HepG2 (cell line): Measurements from ENCODE around the gene DAG1. TPM values are rescaled to one million over a fixed set of nuclear protein-coding genes. Genes with fewer than 3 reads are reported as not detected.
A peak's percentile ranks its signal among the peaks of the same experiment; 100 is the strongest.

Source experiments
- FOXK2 ChIP-seq: fragments of 450-650 bp; IDR thresholded peaks from 2 replicates; pipeline ENCODE4 v1.6.1; 2016
- HMG20B ChIP-seq: conservative IDR thresholded peaks from 2 replicates; pipeline ENCODE4 v1.6.1; 2016; ENCODE audit warnings: missing genetic modification reagents, missing compliant biosample characterization
- MAFF ChIP-seq: IDR thresholded peaks from 2 replicates; pipeline ENCODE4 v1.6.1; 2011; ENCODE audit warnings: low read depth, low read length, improper control_type of control experiment
- MED1 ChIP-seq: sonication (generic); formaldehyde crosslinking; IDR thresholded peaks from 2 replicates; pipeline ENCODE4 v1.4.0; 2020; ENCODE audit warnings: missing genetic modification reagents
- MXD4 ChIP-seq: IDR thresholded peaks from 2 replicates; pipeline ENCODE4 v1.6.1; 2016; ENCODE audit warnings: mild to moderate bottlenecking, missing biosample characterization, missing genetic modification reagents
- MZF1 ChIP-seq: sonication (generic); formaldehyde crosslinking; IDR thresholded peaks from 2 replicates; pipeline ENCODE4 v1.8.1; 2023; ENCODE audit warnings: mild to moderate bottlenecking, missing genetic modification reagents, borderline replicate concordance
- NCOR1 ChIP-seq: fragments of 200-600 bp; sonication (generic); IDR thresholded peaks from 2 replicates; pipeline ENCODE4 v1.7.0; 2017; ENCODE audit warnings: antibody characterized with exemption, low read length, borderline replicate concordance
- PITX1 ChIP-seq: sonication (generic); formaldehyde crosslinking; IDR thresholded peaks from 2 replicates; pipeline ENCODE4 v1.5.1; 2020; ENCODE audit warnings: mild to moderate bottlenecking, missing genetic modification reagents
- SIN3A ChIP-seq: IDR thresholded peaks from 2 replicates; pipeline ENCODE4 v1.6.1; 2011; ENCODE audit warnings: low read depth, mild to moderate bottlenecking, control low read depth, low read length, borderline replicate concordance
- STAG1 ChIP-seq: sonication (generic); formaldehyde crosslinking; IDR thresholded peaks from 2 replicates; pipeline ENCODE4 v1.4.0; 2020; ENCODE audit warnings: missing genetic modification reagents
- THAP11 ChIP-seq: IDR thresholded peaks from 2 replicates; pipeline ENCODE4 v1.6.1; 2016; ENCODE audit warnings: missing biosample characterization, missing genetic modification reagents
- TOPORS ChIP-seq: sonication (generic); formaldehyde crosslinking; IDR thresholded peaks from 2 replicates; pipeline ENCODE4 v1.8.0; 2023; ENCODE audit warnings: mild to moderate bottlenecking, missing genetic modification reagents
- ZBTB38 ChIP-seq: sonication (generic); formaldehyde crosslinking; IDR thresholded peaks from 2 replicates; pipeline ENCODE4 v1.5.1; 2020; ENCODE audit warnings: mild to moderate bottlenecking, missing genetic modification reagents
- ZNF282 ChIP-seq: fragments of 450-650 bp; IDR thresholded peaks from 2 replicates; pipeline ENCODE4 v1.6.1; 2018; ENCODE audit not compliant: partially characterized antibody
- ZNF329 ChIP-seq: sonication (generic); formaldehyde crosslinking; IDR thresholded peaks from 2 replicates; pipeline ENCODE4 v1.9.0; 2021; ENCODE audit warnings: low read depth, mild to moderate bottlenecking, missing genetic modification reagents
- ZNF562 ChIP-seq: sonication (generic); formaldehyde crosslinking; IDR thresholded peaks from 2 replicates; pipeline ENCODE4 v1.8.0; 2022; ENCODE audit warnings: missing genetic modification reagents, borderline replicate concordance
- ZZZ3 ChIP-seq: sonication (generic); formaldehyde crosslinking; IDR thresholded peaks from 2 replicates; pipeline ENCODE4 v1.4.0; 2020; ENCODE audit warnings: missing genetic modification reagents, mild to moderate bottlenecking, borderline replicate concordance
- polyA plus RNA-seq, 8 experiments: library from polyadenylated mRNA; depleted of rRNA in 3 of 8; stranded (reverse) in 7 of 8; unstranded in 1 of 8; fragments of >200 nt; fragmentation: Illumina TruSeq in 4 of 8; extraction: Trizol in 4 of 8; gene quantifications; 2 replicates each; pipeline versions ENCODE4 v1.2.1 to v1.2.3, GENCODE V29; 2011 to 2016; ENCODE audit warnings: low read depth in 4 of 8, missing spikeins in 1 of 8, mixed read lengths in 1 of 8; ENCODE audit not compliant: insufficient read depth in 1 of 8
- total RNA-seq, 5 experiments: library from RNA; depleted of rRNA; stranded (reverse); fragments of >200 nt; fragmentation: Illumina TruSeq; extraction: Trizol; gene quantifications; 2 replicates each; pipeline ENCODE4 v1.2.3, GENCODE V29; 2016; ENCODE audit warnings: low read depth in 1 of 5
- TF ChIP-seq, protein P1 (sequence below): IDR thresholded peaks from 2 replicates; pipeline ENCODE4 v1.6.1; 2016
- TF ChIP-seq, protein P2 (sequence below): sonication (generic); formaldehyde crosslinking; IDR thresholded peaks from 2 replicates; pipeline ENCODE4 v1.4.0; 2020; ENCODE audit warnings: mild to moderate bottlenecking, missing genetic modification reagents
- TF ChIP-seq, protein P3 (sequence below): sonication (generic); formaldehyde crosslinking; IDR thresholded peaks from 2 replicates; pipeline ENCODE4 v1.4.0; 2020; ENCODE audit warnings: missing genetic modification reagents
- TF ChIP-seq, protein P4 (sequence below): sonication (generic); formaldehyde crosslinking; IDR thresholded peaks from 2 replicates; pipeline ENCODE4 v1.4.0; 2020; ENCODE audit warnings: missing genetic modification reagents

Gene DAG1
- total and polyA plus RNA-seq, 2 of the 13 experiments (the other 11 are each of a cell fraction or from before 2014, with no cell fraction given), result 47.3 to 50.4 TPM

DNA sequence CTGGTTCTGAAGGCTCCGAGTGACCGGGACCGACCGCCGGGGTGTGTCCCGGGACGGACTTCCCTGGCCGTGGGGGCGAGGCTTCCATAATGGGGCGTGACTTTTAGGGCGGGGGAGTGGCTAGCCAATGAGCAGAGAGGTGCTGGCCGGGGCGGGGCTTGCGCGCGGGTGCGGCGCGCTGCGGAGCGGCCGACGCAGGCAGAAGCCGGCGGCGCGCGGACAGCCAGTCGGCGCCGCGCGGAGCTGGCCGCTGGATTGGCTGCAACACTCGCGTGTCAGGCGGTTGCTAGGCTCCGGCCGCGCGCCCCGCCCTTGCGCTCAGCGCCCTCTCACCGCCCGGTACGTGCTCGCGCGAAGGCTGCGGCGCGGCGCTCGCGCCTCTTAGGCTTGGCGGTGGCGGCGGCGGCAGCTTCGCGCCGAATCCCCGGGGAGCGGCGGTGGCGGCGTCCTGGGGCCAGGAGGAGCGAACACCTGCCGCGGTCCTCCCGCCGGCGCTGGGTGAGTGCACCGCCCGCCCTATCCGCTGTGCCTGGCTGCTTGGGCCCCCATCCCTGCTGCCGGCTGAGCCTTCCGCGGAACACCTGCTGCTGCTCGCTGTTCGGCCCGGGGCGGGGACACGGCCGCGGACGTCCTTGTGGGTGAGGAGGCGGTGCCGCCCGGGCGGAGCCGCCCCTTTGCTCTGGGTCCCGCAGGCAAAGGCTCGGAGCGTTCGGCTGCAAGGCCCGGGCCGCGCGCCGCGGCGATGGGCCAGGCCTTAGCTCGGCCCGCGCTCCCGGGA is at the start of gene DAG1 (continued):
- TF ChIP-seq MXD4 (CRISPR knock-in tag) (peak; percentile 68; the same call in 1 of the 2 replicates), HMG20B (CRISPR knock-in tag) (no peak; the same call in 1 of the 2 replicates), ZBTB38 (peak; percentile 86; the same call in 1 of the 2 replicates), NCOR1 (no peak), THAP11 (CRISPR knock-in tag) (peak; percentile 64), STAG1 (CRISPR knock-in tag) (no peak), ZNF562 (no peak), ZZZ3 (CRISPR knock-in tag) (no peak), MED1 (0 out of 2 replicates have a peak, but pooled peaks have one; percentile 43), MZF1 (no peak), ZNF282 (no peak), PITX1 (CRISPR knock-in tag) (no peak; the same call in 1 of the 2 replicates), FOXK2 (no peak), ZNF329 (CRISPR knock-in tag) (peak; percentile 71; the same call in 1 of the 2 replicates), SIN3A (peak; percentile 68; the same call in 1 of the 2 replicates), MAFF (no peak), TOPORS (CRISPR knock-in tag) (peak; percentile 56; the same call in 1 of the 2 replicates)
- TF ChIP-seq, protein P1, sequence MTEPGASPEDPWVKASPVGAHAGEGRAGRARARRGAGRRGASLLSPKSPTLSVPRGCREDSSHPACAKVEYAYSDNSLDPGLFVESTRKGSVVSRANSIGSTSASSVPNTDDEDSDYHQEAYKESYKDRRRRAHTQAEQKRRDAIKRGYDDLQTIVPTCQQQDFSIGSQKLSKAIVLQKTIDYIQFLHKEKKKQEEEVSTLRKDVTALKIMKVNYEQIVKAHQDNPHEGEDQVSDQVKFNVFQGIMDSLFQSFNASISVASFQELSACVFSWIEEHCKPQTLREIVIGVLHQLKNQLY, result 0 out of 2 replicates have a peak, but pooled peaks have one; percentile 11
- TF ChIP-seq, protein P2, sequence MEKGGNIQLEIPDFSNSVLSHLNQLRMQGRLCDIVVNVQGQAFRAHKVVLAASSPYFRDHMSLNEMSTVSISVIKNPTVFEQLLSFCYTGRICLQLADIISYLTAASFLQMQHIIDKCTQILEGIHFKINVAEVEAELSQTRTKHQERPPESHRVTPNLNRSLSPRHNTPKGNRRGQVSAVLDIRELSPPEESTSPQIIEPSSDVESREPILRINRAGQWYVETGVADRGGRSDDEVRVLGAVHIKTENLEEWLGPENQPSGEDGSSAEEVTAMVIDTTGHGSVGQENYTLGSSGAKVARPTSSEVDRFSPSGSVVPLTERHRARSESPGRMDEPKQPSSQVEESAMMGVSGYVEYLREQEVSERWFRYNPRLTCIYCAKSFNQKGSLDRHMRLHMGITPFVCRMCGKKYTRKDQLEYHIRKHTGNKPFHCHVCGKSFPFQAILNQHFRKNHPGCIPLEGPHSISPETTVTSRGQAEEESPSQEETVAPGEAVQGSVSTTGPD, result no peak
- TF ChIP-seq, protein P3, sequence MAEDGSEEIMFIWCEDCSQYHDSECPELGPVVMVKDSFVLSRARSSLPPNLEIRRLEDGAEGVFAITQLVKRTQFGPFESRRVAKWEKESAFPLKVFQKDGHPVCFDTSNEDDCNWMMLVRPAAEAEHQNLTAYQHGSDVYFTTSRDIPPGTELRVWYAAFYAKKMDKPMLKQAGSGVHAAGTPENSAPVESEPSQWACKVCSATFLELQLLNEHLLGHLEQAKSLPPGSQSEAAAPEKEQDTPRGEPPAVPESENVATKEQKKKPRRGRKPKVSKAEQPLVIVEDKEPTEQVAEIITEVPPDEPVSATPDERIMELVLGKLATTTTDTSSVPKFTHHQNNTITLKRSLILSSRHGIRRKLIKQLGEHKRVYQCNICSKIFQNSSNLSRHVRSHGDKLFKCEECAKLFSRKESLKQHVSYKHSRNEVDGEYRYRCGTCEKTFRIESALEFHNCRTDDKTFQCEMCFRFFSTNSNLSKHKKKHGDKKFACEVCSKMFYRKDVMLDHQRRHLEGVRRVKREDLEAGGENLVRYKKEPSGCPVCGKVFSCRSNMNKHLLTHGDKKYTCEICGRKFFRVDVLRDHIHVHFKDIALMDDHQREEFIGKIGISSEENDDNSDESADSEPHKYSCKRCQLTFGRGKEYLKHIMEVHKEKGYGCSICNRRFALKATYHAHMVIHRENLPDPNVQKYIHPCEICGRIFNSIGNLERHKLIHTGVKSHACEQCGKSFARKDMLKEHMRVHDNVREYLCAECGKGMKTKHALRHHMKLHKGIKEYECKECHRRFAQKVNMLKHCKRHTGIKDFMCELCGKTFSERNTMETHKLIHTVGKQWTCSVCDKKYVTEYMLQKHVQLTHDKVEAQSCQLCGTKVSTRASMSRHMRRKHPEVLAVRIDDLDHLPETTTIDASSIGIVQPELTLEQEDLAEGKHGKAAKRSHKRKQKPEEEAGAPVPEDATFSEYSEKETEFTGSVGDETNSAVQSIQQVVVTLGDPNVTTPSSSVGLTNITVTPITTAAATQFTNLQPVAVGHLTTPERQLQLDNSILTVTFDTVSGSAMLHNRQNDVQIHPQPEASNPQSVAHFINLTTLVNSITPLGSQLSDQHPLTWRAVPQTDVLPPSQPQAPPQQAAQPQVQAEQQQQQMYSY (CRISPR knock-in tag), result no peak; the same call in 1 of the 2 replicates
- TF ChIP-seq, protein P4, sequence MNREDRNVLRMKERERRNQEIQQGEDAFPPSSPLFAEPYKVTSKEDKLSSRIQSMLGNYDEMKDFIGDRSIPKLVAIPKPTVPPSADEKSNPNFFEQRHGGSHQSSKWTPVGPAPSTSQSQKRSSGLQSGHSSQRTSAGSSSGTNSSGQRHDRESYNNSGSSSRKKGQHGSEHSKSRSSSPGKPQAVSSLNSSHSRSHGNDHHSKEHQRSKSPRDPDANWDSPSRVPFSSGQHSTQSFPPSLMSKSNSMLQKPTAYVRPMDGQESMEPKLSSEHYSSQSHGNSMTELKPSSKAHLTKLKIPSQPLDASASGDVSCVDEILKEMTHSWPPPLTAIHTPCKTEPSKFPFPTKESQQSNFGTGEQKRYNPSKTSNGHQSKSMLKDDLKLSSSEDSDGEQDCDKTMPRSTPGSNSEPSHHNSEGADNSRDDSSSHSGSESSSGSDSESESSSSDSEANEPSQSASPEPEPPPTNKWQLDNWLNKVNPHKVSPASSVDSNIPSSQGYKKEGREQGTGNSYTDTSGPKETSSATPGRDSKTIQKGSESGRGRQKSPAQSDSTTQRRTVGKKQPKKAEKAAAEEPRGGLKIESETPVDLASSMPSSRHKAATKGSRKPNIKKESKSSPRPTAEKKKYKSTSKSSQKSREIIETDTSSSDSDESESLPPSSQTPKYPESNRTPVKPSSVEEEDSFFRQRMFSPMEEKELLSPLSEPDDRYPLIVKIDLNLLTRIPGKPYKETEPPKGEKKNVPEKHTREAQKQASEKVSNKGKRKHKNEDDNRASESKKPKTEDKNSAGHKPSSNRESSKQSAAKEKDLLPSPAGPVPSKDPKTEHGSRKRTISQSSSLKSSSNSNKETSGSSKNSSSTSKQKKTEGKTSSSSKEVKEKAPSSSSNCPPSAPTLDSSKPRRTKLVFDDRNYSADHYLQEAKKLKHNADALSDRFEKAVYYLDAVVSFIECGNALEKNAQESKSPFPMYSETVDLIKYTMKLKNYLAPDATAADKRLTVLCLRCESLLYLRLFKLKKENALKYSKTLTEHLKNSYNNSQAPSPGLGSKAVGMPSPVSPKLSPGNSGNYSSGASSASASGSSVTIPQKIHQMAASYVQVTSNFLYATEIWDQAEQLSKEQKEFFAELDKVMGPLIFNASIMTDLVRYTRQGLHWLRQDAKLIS (CRISPR knock-in tag), result no peak
